ENCODE results near the gene ZNF446.
A peak's percentile ranks its signal among the peaks of the same experiment; 100 is the strongest.
"Not testable (repeated sequence)": the region's sequence is repeated elsewhere in the genome, so short reads cannot be mapped to it uniquely, and the experiment has no call there.

The ZNF446 gene

DNA sequence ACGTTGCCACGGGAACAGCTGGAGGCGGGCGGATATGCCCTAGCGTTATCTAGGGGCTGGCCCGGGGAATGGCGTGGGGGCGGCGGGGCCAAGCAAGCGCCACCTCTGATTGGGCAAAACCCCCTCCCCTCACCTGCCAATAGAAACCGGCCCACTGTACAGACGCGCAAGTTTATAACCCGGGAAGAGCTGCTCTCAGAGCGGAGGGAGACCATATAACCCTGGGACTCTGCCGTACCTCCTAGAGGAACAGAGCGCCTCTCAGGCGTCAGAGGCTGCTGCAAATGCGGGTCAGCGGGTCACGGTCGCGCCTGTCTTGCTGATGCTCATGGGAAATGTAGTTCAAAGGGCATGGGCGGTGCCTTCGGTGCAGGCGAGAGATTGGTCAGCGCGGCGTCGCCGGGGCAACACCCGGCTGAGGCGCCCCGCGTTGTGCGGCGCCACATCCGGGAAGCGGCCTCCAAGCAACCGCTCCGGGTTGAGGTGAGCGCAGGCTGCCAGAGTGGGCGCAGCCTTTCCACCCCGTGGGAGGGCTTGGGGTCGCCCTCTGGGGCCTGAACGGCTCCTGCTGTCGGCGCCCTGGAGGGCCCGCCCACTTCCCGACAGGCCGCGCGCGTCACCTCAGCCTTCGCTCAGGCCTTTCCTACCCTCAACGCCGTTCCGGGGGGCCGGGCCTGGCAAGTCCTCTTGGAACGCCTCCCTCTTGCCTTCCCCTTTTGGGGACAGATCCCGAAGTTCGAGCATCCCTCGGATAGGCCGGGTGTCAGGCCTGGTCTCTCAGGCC is at the start of gene ZNF446:
TSS of gene ZNF446 (plus strand) at position 639 of the 784 bp plus-strand sequence. CDS start 867 bp downstream, outside the sequence.
- peak; percentile 98 for DNase-seq

- no peak for DNase-seq
Observed at GRCh38 chr19:58428617-58429016, 47.5 kb upstream of the ZNF446 start.

- no peak for DNase-seq
Observed at GRCh38 chr19:58429745-58430144, 46.4 kb upstream of the ZNF446 start.

DNA sequence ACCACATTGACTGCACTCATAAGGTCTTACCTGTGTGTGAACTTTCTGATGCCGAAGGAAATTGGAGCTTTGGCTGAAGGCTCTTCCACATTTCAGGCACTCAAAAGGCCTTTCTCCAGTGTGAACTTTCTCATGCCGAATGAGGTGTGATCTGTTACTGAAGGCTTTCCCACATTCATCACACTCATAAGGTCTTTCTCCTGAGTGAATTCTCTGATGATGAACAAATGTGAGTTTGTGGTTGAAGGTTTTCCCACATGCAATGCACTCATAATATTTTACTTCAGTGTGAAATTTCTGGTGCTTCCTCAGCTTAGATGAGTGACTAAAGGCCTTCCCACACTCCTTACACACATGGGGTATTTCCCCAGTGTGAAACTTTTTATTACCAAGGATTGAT is 41.9 kb upstream of the ZNF446 start:
- DNase-seq, result no peak

GRCh38 chr19:58439576-58440554 is 36.3 kb upstream of the ZNF446 start, which contains the start of gene ZNF132:
Gene ZNF132 (minus strand): TSS chr19:58440153. CDS start chr19:58439821, 332 bp downstream.
- DNase-seq, result peak; percentile 97

DNA sequence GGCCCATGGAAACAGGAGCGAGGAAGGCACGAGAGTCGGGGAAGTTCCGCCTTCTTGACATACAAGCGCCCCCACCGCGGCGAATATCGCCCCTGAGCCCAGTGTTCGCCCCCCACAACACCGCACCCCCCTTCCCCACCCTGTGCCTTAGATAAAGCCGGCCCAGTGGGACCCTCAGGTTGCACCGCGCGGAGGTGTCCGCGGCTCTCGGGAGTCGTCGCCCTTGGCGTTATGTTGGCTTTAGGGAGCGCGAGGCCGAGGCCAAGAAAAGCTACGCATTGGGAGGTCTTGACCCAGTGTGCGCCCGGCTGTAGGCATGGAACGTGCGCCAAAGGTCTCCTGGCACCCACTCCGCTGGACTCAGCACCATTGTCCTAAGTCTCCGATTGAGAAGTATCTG is 35.6 kb upstream of the ZNF446 start:
- no peak for DNase-seq

- not testable (repeated sequence) for DNase-seq
Observed at GRCh38 chr19:58442986-58443385, 33.2 kb upstream of the ZNF446 start.

- DNase-seq, result not testable (repeated sequence)
Observed at GRCh38 chr19:58448860-58449259, 27.3 kb upstream of the ZNF446 start.

- not testable (repeated sequence) for DNase-seq
Observed at GRCh38 chr19:58449980-58450379, 26.2 kb upstream of the ZNF446 start.

GRCh38 chr19:58450856-58451357 is 25.2 kb upstream of the ZNF446 start:
- no peak for DNase-seq

DNA sequence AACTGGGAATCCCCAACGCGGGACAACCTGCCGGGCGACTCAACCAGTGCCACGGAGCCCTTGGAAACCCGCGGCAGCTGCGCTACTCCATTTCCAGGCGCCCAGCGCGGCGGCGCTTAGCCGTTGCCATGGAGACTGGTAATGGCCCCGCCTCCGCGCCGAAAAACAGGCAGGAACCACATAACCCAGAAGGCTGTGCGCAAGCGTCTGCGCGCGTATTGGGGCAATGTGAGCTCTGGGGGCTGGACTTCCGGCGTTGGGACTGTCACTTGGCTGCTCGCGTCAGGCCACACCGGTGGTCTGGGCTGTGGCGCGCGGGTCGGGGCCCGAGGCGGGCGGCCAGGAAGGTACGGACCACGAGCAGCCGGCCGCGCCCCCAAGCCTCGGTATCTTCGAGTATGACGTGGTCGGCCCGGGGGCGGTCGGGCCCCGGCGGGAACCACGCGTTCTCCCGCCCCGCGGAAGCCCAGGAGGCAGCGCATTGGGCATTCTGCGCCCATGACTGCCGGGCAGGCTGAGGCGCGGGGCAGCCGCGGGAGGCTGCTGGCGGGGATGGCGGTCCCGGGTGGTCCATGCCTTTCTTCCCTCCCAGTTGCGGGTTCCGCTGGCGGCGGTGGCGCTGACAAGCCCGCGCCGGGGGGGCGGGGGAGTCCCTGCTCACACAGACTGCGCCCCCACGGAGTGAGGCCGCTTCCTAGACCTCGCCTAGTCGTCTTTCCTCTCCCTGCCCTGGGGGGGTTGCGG is 24.6 kb upstream of the ZNF446 start, which contains the start of gene ZNF324B:
TSS of gene ZNF324B (plus strand) at position 265 of the 744 bp plus-strand sequence. CDS start 2,080 bp downstream, outside the sequence.
- peak; percentile 99 for DNase-seq

GRCh38 chr19:58453743-58454142 is 22.4 kb upstream of the ZNF446 start:
- no peak for DNase-seq

- DNase-seq, result no peak
Observed at GRCh38 chr19:58455306-58455705, 20.8 kb upstream of the ZNF446 start.

- DNase-seq, result no peak
Observed at GRCh38 chr19:58456111-58456510, 20.0 kb upstream of the ZNF446 start.

- no peak for DNase-seq
Observed at GRCh38 chr19:58460039-58460438, 16.1 kb upstream of the ZNF446 start.

DNA sequence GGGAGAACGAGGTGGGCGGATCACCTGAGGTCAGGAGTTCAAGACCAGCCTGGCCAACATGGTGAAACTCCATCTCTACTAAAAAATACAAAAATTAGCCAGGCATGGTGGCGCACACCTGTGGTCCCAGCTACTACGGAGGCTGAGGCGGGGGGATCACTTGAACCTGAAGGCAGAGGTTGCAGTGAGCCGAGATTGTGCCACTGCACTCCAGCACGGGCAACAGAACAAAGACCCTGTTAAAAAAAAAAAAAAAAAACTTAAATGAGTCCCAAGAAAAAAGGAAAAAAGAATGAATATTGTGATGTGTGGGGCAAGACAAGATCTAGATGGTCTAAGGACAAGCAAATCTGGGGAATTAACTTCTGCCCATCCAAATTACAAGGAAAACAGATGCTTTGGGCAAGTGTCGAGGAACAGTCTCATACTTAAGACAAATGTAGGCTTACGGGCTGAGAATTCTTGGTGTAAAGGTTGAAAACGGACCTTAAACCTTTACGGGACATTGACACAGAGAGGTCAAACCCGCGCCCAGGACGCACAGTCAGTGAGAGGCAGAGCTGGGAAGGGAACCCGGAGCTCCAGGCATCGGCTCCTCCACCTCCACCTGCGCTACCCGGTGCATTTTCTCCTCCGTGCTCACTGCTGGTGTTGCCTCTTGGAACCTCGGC is 9.9 kb upstream of the ZNF446 start:
- no peak for DNase-seq

GRCh38 chr19:58466760-58467589 is 9.2 kb upstream of the ZNF446 start, which contains the start of gene ZNF324:
Gene ZNF324 (plus strand): TSS chr19:58467080. CDS start chr19:58469186, 2,106 bp downstream.
- peak; percentile 99 for DNase-seq

GRCh38 chr19:58468216-58468839 is 7.8 kb upstream of the ZNF446 start:
- no peak for DNase-seq

DNA sequence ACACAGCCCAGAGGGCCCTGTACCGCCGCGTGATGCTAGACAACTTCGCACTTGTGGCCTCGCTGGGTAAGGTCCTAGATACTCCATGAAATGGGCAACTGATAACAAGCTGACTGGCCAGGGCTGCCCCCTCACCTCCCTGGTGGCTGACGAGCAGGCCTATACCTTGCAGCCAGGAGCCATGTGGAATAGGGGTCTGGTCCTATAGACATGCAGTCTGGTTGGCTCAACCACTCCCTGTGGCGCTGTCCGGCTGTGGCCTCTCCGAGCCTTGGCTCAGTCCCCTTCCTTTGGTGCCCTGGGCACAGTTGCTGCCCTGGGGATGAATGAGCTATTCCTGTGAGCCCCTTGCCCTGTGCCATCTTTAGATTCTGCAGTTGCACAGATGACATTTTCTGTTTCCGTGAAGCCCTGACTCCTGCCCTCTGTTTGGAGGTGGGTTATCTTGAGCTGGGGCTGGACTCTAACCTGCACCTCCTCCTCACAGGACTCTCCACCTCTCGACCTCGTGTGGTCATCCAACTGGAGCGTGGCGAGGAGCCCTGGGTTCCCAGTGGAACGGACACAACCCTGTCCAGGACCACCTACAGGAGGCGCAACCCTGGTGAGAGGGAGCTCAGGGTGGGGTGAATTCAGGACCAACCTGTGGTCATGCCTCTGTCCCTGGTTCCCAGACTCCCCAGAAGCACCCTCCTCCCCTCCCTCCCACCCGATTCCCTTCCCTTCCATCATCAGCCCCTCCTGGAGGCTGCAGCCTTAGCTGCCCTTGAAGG is 6.7 kb upstream of the ZNF446 start:
- DNase-seq, result no peak

Data from activated effector memory CD4-positive, alpha-beta T cell treated with anti-CD3 and anti-CD28 coated beads, Interleukin-2, amount 50 U/mL, for 16 hours (primary cell).